GM21786 (cell line): Measurements from ENCODE around the gene DELE1.
"Not testable (repeated sequence)": the region's sequence is repeated elsewhere in the genome, so short reads cannot be mapped to it uniquely, and the experiment has no call there.

ENCODE experiments used
- ATAC-seq: cut with Tn5 transposase; IDR thresholded peaks from one replicate; pipeline ENCODE4 v1.9.1; 2021; ENCODE audit not compliant: unreplicated experiment

DELE1 gene

DNA sequence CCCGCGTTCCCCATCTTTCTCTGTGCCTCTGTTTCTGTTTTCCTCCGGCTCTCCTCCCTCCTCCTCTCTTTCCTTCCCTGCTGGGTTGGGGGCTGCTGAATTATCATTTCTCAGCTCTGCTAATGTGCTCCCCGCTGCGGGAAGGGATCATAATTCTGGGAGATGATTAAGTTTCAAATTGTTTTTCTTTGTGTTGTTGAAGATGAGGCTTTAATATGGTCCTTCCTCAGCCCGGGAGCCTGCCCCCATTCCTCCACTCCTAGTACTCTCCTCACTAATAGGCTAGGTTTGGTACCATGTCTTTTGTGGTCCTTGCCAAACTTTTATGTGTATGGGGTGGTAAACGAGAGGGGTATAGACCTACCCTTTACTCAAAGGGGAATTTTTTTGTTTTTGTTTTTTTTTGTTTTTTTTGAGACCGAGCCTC is 39.8 kb upstream of the DELE1 start:
- no peak for ATAC-seq

GRCh38 chr5:141889282-141889871 is 34.3 kb upstream of the DELE1 start:
- no peak for ATAC-seq

- ATAC-seq: not testable (repeated sequence)
Observed at GRCh38 chr5:141890429-141890828, 33.2 kb upstream of the DELE1 start.

DNA sequence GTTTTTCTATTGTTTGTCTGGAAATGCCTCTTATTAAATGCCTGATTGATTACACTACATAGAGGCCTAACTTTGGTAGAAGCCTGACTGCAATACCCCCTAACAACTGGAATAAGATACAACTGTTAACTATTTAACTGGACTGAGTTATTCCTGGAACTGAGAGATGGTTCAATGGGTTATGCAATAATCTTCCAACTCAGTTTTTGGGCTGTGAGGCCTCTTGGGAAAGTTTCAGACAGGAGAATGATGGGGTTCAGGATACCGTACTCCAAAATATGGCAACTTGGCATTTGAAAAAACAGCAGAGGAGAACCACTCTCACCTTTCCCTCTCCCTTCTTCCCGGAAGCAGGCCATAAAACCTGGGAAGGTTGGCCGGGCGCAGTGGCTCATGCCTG is 26.2 kb upstream of the DELE1 start:
- ATAC-seq: no peak

GRCh38 chr5:141898448-141899049 is 25.1 kb upstream of the DELE1 start:
- ATAC-seq: no peak

- ATAC-seq: no peak
Observed at GRCh38 chr5:141902015-141902814, 21.5 kb upstream of the DELE1 start.

GRCh38 chr5:141903261-141903660 is 20.4 kb upstream of the DELE1 start:
- no peak for ATAC-seq

- no peak for ATAC-seq
Observed at GRCh38 chr5:141904551-141904950, 19.1 kb upstream of the DELE1 start.

GRCh38 chr5:141906517-141906916 is 17.2 kb upstream of the DELE1 start:
- ATAC-seq: no peak

DNA sequence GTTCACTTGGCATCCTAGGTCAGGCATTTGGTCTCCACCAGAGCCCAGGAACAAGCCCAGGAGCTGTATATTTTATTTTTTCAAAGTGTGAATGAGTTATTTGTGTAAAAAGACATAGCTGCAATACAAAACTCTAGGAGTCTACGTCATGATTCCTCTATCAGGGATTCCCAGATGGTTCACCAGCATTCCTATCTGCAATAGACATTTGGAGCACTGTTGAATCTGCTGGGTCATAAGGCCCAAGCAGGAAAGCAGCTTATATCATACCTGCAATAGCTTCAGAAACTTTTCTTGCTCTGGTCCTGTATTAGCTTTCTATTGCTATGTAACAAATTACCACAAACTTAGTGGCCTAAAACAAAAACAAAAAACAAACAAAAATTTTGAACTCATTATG is 16.7 kb upstream of the DELE1 start:
- ATAC-seq: no peak

DNA sequence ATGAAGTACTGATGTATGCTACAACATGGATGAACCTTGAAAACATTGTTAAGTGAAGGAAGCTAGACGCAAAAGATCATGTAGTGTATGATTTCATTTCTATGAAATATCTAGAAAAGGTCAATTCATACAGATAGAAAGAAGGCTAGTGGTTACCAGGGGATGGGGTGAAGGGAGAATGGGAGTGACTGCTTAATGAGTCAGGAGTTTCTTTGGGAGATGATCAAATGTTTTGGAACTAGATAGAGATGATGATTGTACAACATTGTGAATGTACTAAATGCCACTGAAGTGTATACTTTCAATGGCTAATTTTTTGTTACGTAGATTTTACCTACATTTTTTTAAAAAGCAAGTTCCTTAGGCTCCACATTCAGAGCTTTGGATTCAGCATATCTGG is 14.9 kb upstream of the DELE1 start:
- no peak for ATAC-seq

GRCh38 chr5:141909212-141909611 is 14.5 kb upstream of the DELE1 start:
- ATAC-seq: no peak

DNA sequence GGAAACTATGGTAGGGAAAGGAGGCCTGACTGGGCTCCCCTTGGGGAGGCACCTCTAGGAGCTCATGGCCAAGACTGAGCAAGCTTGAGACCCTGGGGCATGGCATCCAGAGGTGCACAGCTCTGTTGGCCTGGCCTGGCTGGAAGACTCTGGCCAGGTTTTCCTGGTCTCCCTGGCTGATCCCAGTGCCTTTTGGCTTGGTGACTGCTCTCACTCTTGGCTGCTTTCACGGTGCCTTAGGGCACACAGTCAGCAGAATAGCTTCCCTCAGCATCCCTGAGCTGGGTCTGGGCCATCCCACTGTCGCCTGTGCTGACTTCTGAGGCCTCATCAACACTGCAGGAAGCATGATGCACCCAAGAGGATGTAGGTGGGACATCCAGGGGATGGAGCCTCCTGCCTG is 13.4 kb upstream of the DELE1 start:
- no peak for ATAC-seq

DNA sequence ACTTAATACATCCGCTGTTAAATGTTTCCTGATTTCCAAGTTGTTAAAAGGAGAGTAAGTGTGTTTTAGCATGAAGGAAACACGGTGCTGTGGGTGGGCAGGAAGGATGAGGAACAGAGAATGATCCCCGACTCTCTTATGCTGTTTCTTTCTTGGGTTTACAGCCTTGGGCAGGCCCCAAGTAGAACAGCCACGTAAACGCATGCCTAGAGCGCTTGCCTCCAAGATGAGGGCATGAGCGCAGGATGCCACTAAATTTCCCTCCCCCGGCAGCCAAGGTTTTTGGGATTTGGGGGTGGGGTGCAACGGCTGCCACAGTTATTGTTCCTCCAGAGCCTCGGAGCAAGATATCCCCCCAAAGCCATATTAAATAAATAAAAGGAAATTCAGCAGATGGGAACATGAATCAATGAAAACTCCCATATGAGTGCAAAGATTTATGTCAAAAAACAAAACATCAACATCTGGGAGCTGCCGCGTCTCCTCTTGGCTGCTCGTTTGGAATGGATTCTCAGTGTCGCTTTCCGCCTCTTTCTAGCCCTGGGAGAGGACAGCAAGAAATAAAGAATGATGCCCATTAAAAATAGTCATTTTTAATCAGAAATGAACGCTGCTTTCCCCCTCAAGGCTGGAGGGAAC is 10.0 kb upstream of the DELE1 start:
- ATAC-seq: no peak

DNA sequence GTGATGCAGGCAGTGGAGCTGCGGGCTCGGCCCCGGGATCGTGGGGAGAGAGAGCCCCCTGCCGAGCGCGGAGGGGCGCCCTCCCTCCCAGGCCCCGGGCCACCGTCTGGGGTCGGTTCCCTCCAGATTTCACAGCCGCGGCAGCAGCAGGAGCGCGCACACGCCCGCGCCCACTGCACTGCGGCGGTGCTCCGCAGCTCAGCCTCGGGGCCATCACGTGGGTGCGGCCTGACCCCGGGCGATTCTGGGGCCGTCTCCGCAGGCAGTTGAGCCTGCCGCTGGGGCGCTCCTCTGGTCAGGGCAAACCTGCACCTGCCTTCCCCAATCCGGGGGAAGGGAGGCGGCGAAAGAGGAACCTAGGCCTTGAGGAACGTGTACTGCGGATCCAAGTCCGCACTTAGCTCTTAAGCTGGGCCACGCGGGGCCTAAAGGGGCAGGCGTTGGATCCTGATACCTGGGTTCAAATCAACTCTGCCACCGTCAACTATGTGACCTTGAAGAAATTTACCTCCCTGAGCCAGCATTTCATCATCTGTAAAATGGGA is 9.4 kb upstream of the DELE1 start:
- ATAC-seq: peak; percentile 55

DNA sequence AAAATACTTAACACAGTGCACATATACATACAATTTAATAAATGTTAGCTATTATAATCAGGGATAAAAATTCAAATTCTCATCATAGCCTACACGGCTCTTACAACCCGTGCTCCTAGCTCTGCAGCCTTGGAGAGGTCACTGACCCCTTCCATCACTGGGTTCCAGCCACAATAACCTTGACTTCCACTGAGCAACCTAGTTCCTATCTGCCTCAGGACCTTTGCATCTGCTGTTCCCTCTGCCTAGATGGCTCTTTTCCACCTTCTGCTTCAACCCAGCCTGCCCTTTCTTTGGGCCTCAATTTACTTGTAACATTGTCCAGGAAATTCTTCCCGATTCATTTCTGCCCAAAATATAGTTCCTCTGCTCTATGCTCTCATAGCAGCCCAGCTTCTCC is 8.9 kb upstream of the DELE1 start:
- no peak for ATAC-seq

GRCh38 chr5:141915881-141916336 is 7.8 kb upstream of the DELE1 start:
- ATAC-seq: no peak

GRCh38 chr5:141916522-141916921 is 7.1 kb upstream of the DELE1 start:
- ATAC-seq: no peak

DNA sequence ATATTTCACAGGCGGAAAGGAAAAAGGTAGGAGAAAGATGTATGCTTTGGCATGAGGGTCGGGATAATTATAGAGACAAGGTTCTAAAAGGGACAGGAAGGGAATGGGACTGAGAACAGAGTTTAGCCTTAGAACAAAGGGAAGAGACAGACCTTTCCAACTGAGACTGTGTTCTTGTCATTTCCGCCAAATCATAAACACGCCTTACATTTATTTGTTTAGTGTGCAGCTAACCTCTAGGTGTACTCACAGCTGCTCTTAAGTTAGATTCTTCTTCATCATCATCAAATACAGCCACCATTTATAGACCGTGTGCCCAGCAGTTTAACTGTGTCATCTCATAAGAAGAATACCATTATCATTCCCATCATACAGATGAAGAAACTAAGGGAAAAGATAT is 5.9 kb upstream of the DELE1 start:
- no peak for ATAC-seq

GRCh38 chr5:141919218-141920119 is 4.2 kb upstream of the DELE1 start:
- no peak for ATAC-seq
